CD4-positive, alpha-beta T cell treated with Interleukin-15 for 4 hours (primary cell): ENCODE results near the gene HSDL2.
A peak's percentile ranks its signal among the peaks of the same experiment; 100 is the strongest.
"Not testable (repeated sequence)": the region's sequence is repeated elsewhere in the genome, so short reads cannot be mapped to it uniquely, and the experiment has no call there.

Experiments
- DNase-seq: peaks from one replicate; pipeline ENCODE4 v3.0.0-alpha.2; 2020; ENCODE audit warnings: low spot score

Gene HSDL2

GRCh38 chr9:112366591-112366990, 13.3 kb upstream of the HSDL2 start:
- no peak for DNase-seq

- no peak for DNase-seq
These were observed 12.4 kb upstream of the HSDL2 start for GRCh38 chr9:112367465-112367864.

- no peak for DNase-seq
These were observed 10.1 kb upstream of the HSDL2 start for GRCh38 chr9:112369817-112370216.

DNA sequence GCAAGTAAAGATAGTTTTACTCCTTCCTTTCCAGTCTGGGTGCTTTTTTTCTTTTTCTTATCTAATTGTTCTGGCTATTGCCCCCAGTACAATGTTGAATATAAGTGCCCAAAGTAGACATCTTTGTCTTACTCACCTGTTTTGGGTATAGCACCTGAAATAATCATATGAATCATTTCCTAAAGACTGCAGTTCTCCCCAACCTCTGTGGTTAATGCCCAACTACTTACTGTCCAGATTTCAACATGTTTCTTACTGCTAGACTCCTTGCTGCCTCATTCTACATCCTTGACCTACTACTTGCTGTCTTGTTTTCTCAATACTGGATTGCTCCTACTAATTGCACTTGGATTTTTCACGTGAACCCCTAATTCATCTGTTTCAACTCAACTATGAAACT, 8.8 kb upstream of the HSDL2 start:
- DNase-seq, result no peak

DNA sequence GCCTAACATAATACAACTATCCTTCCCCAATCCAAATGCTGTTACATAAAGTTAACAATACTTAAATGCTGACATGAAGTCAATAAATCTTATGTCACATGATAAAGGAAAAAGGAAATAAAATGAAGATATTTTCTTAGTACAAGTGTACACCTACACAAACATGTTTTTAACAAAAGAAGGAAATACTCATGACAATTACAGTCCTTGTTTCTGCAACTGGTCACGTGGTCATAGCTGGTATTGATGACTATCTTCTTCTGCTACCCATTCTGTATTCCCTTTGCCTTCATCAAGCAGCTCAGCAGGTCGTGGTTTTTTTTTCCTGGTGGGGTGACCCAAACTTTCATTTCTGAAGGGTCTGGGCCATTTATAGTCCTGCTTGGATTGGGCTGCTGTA, 6.2 kb upstream of the HSDL2 start:
- DNase-seq, result not testable (repeated sequence)

DNA sequence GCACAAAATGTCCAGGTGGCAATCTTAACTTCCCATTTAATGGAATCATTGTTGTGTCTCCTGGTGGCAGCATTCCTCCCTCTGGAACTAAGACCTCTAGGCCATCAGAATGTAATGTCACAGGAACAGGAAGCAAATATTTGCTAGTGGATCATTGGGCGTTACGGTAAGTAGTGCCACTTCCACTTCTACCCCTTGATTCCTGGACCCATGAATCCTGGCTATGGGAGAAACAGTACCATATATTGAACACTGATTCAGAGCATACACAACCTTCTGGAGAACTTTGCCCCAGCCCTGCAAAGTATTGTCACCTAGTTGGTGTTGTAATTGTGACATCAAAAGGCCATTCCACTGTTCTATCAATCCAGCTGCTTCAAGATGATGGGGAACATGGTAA, 5.7 kb upstream of the HSDL2 start:
- not testable (repeated sequence) for DNase-seq

- no peak for DNase-seq
These were observed 4.5 kb upstream of the HSDL2 start for GRCh38 chr9:112375361-112375760.

GRCh38 chr9:112377087-112377486, 2.8 kb upstream of the HSDL2 start:
- DNase-seq, result no peak

GRCh38 chr9:112377684-112378327, 2.1 kb upstream of the HSDL2 start:
- DNase-seq, result no peak

DNA sequence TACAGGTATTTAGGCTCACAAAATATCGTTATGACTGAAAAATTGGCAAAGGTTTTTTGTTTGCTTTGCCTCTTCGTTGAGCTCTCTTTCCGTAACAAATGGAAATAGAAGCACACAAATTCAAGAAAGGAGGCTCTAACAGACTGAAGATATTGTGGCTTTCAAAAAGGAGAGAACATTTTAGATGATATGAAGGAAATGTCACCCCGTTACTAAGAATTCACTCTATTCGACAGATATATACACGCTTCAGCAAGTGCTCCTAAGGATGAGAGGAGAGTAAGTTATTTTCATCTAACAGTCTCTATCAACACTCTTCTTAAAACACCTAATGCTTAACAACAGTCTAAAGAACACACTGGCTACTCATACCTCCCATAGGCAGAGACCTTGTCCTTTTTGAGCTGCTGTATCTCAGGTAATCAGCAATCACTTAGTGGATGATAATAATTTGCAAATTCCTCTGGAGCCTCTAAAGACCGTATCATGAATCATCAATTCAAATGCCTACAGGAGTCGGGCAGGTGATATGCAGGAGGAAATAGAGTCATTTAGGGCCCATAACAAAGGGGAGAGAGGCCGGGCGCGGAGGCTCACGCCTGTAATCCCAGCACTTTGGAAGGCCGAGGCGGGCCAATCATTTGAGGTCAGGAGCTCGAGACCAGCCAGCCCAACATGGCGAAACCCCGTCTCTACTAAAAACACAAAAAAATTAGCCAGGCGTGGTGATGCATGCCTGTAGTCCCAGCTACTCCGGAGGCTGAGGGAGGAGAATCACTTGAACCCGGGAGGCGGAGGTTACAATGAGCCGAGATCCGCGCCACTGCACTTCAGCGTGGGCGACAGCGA, 1.4 kb upstream of the HSDL2 start:
- no peak for DNase-seq

DNA sequence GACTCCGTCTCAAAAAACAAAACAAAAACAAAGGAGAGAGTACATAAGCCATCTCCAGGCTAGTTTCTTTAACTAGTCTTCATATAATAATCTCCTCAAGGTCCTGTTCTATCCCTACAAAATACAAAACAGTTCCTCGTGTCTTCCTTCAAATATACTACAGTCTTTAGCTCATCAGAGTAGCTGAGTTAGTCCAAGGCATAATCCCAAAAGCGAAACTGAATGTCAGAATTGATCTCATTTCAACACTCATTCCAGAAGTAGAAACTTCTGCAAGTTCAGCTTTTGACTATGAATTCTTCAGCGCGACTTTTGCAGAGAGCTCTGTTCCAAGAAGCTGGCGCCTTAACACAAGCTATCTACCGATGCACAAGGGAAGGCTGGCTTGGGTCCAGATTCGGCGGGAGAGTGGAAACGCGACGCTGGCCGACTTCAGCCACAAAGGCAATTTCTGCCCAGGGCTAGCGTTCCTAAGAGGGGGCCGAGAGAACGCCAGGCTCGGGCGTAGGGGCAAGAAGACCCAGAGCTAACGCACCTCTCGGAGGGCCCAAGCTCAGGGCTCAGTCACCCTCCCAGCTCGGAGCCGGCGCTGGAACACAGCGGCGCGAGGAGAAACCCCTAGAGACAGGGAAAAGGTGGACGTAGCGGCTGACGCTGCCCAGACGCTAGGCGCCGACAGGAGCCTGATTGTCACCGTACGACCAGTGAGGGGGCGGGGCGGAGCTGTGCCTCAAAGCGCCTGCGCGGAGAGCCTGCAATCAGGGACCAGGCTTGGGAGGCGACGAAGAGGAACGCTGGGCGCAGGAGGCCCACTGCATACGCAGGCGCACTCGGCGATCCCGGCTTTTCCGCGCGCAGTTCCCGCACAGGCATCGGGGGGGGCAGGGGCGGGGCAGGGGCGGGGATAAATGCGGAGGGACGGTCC, 469 bp upstream of the HSDL2 start:
- peak; percentile 98 for DNase-seq

GRCh38 chr9:112380825-112381221, 915 bp downstream of the HSDL2 start:
- DNase-seq, result no peak

DNA sequence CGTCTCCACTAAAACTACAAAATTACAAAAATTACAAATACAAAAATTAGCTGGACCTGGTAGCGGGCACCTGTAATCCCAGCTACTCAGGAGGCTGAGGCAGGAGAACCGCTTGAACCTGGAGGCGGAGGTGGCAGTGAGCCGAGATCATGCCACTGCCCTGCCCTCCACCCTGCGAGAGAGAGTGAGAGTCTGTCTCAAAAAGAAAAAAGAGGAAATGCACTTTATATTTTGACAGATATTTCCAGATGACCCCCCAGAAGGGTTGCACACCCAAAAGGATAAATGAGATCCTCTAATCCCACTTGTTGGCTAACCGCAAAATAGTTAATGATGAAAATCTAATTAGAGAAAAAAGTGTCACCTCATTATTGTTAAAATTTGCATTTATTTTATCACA, 2.2 kb downstream of the HSDL2 start:
- no peak for DNase-seq

DNA sequence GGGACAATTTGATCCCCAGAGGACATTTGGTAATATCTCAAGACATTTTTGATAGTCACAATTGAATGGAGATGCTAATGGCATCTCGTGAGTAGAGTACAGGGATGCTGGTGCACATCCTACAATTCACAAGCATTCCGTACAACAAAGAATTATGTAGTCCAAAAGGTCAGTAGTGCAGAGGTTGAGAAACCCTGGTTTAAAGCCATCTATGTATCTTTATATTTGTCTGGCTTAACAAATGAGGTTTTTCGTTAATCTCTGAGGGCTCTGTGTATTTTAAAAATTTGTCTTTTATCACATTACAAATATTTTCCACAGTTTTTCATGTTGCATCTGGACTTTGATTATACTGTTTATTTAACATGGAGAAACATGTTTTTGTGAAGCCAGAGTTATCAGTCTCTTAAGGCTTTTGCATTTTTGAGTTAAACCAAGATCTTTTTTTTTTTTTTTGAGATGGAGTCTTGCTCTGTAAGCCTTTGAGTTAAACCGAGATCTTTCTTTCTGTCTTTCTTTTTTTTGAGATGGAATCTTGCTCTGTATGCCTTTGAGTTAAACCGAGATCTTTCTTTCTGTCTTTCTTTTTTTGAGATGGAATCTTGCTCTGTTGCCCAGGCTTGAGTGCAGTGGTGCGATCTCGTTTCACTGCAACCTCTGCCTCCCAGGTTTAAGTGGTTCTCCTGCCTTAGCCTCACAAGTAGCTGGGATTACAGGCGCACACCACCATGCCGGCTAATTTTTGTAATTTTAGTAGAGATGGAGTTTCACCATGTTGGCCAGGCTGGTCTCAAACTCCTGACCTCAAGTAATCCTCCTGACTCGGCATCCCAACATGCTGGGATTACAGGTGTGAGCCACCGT, 2.8 kb downstream of the HSDL2 start:
- no peak for DNase-seq

DNA sequence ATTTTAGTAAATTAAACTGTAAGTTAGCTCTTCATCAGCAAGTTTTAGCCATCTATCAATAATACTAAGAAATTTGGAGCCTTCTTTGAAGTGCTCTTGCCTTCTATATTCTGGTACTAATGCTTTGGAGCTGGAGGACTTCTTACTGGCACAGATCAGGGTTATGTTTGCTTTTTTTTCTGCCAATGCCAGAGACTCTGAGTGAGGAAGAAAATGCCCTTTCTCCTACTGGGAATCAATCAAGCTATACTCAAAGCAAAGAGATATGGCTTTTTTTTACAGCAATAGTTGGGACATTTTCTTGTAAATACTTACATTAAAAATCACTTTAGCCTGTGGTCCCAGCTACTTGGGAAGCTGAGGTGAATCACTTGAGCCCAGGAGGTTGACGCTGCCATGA, 4.3 kb downstream of the HSDL2 start:
- DNase-seq, result no peak

GRCh38 chr9:112384690-112385089, 4.8 kb downstream of the HSDL2 start:
- no peak for DNase-seq

- no peak for DNase-seq
These were observed 7.2 kb downstream of the HSDL2 start for GRCh38 chr9:112387115-112387514.

DNA sequence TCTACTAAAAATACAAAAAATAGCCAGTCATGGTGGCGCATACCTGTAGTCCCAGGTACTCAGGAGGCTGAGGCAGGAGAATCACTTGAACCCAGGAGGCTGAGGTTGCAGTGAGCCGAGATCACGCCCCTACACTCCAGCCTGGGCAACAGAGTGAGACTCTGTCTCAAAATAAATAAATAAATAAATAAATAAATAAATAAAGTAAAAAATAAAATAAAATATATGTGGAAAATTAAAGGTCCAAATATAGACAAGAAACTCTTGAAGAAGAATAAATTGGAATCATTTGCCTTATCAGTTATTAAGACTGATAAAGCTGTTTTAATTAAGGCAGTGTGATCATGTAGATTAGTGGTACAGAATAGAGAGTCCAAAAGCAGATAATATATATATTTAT, 10.0 kb downstream of the HSDL2 start:
- DNase-seq, result not testable (repeated sequence)

- not testable (repeated sequence) for DNase-seq
These were observed 12.1 kb downstream of the HSDL2 start for GRCh38 chr9:112391936-112392560.

- DNase-seq, result not testable (repeated sequence)
These were observed 13.2 kb downstream of the HSDL2 start for GRCh38 chr9:112393146-112393545.

GRCh38 chr9:112396416-112396815, 16.5 kb downstream of the HSDL2 start:
- no peak for DNase-seq
